Astrocyte (in vitro differentiated cells and primary cell): ENCODE results near the gene ARPP21.

Experiments used
- CTCF ChIP-seq: IDR thresholded peaks from 2 replicates; pipeline ENCODE4 v1.5.1; 2011; ENCODE audit warnings: low read depth, mild to moderate bottlenecking, inconsistent platforms, low read length, moderate library complexity; ENCODE audit not compliant: insufficient read depth
- EZH2 ChIP-seq: IDR thresholded peaks from 2 replicates; pipeline ENCODE4 v1.6.1; 2012; ENCODE audit warnings: mild to moderate bottlenecking, low read length, inconsistent platforms; ENCODE audit not compliant: insufficient read depth

GRCh38 chr3:35760146-35760545 is 120.8 kb downstream of the ARPP21 start:
- TF ChIP-seq CTCF = no peak
- TF ChIP-seq EZH2 = no peak
